Erythroblast (primary cell): ENCODE measurements around the gene ATRAID.

Experiments used
- GATA1 ChIP-seq: IDR thresholded peaks from 2 replicates; pipeline ENCODE4 v1.6.1; 2011; ENCODE audit warnings: low read depth, mild to moderate bottlenecking, control low read depth, low read length, moderate library complexity
- POLR2A ChIP-seq: IDR thresholded peaks from 2 replicates; pipeline ENCODE4 v1.6.1; 2011; ENCODE audit warnings: mild to moderate bottlenecking, low read length

DNA sequence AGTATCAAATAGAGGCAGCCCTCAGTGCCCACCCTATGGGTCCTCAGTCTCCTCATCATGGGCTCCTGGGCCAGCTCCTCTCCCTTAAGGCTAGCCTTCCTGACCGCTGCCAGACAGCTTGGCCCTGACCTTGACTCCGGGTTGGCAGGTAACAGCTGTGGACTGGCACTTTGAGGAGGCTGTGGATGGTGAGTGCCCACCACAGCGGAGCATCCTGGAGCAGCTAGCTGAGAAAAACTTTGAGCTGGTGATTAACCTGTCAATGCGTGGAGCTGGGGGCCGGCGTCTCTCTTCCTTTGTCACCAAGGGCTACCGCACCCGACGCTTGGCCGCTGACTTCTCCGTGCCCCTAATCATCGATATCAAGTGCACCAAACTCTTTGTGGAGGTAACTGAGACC, 24.3 kb downstream of the ATRAID start:
- no peak for TF ChIP-seq POLR2A
- TF ChIP-seq GATA1, result no peak
